SK-N-MC (cell line): Measurements from ENCODE around the gene SLC5A1.
"Not testable (repeated sequence)": the region's sequence is repeated elsewhere in the genome, so short reads cannot be mapped to it uniquely, and the experiment has no call there.

ENCODE experiments used
- EZH2 ChIP-seq: fragments of 200-600 bp; sonication (generic); IDR thresholded peaks from one replicate; pipeline ENCODE4 v1.6.1; 2017; ENCODE audit warnings: antibody characterized with exemption
- POLR2AphosphoS5 ChIP-seq: IDR thresholded peaks from 2 replicates; pipeline ENCODE4 v1.6.1; 2012; ENCODE audit warnings: mild to moderate bottlenecking, low read depth, low read length, borderline replicate concordance

GRCh38 chr22:32140688-32141087 lies 97.6 kb downstream of the SLC5A1 start:
- not testable (repeated sequence) for TF ChIP-seq POLR2AphosphoS5, EZH2
